IMR-90 (cell line): ENCODE data around the gene KIF21A. TPM values are rescaled to one million over a fixed set of nuclear protein-coding genes. Genes with fewer than 3 reads are reported as not detected.

Experiments
- ATAC-seq: fragments of 200-7000 bp; cut with Tn5 transposase; 2 replicates; pipeline ENCODE4 v1.9.1; 2020; ENCODE audit warnings: low read depth, mild to moderate bottlenecking, moderate library complexity
- BruUV-seq: library from RNA; stranded (reverse); fragments of 400-500 nt; replicated peaks from 2 replicates; lab custom pipeline; 2021; lab: Mats Ljungman, UMichigan
- CTCF ChIA-PET: fragments of 300-600 bp; formaldehyde crosslinking; extraction: SDS; loops from one replicate; lab custom pipeline; 2021; ENCODE audit warnings: antibody characterized with exemption; lab: Yijun Ruan, JAX
- POLR2A ChIA-PET: fragments of 300-600 bp; sonication (Branson Sonifier 250); formaldehyde crosslinking; loops from one replicate; lab custom pipeline; 2022; ENCODE audit warnings: antibody characterized with exemption; ENCODE audit not compliant: unreplicated experiment; lab: Charles Lee
- DNase-seq: peaks from one replicate; pipeline ENCODE4 v3.0.0; 2013
- H2AFZ ChIP-seq: replicated peaks from 2 replicates; pipeline ENCODE3; 2013; ENCODE audit warnings: low read length, mild to moderate bottlenecking; ENCODE audit not compliant: poor library complexity
- H2AK5ac ChIP-seq: 2 replicates; pipeline ENCODE4 v1.6.1; 2013; ENCODE audit warnings: low read depth, low read length, inconsistent platforms
- H2AK9ac ChIP-seq: replicated peaks from 2 replicates; pipeline ENCODE3; 2013; ENCODE audit warnings: mild to moderate bottlenecking, low read depth, low read length, moderate library complexity; ENCODE audit not compliant: poor library complexity
- H2BK120ac ChIP-seq: 2 replicates; pipeline ENCODE4 v1.6.1; 2013; ENCODE audit warnings: low read depth, low read length, inconsistent platforms
- H2BK15ac ChIP-seq: 3 replicates; pipeline ENCODE4 v1.6.1; 2013; ENCODE audit warnings: low read depth, low read length, inconsistent platforms
- H2BK20ac ChIP-seq: 2 replicates; pipeline ENCODE4 v1.6.1; 2013; ENCODE audit warnings: low read depth, mild to moderate bottlenecking, inconsistent platforms, low read length, moderate library complexity
- H2BK5ac ChIP-seq: 2 replicates; pipeline ENCODE4 v1.6.1; 2013; ENCODE audit warnings: mild to moderate bottlenecking, low read depth, low read length, inconsistent platforms; ENCODE audit not compliant: poor library complexity, severe bottlenecking
- H3K14ac ChIP-seq: replicated peaks from 2 replicates; pipeline ENCODE4 v1.6.1; 2013; ENCODE audit warnings: low read depth, low read length, inconsistent platforms
- H3K18ac ChIP-seq: 2 replicates; pipeline ENCODE4 v1.6.1; 2013; ENCODE audit warnings: low read depth, low read length, control low read depth
- H3K23ac ChIP-seq: 2 replicates; pipeline ENCODE4 v1.6.1; 2013; ENCODE audit warnings: low read depth, low read length, inconsistent platforms
- H3K27ac ChIP-seq: 2 replicates; pipeline ENCODE4 v1.5.1; 2013; ENCODE audit warnings: mild to moderate bottlenecking, control low read depth, low read length; ENCODE audit not compliant: insufficient read depth
- H3K27me3 ChIP-seq: 2 replicates; pipeline ENCODE4 v1.6.1; 2013; ENCODE audit warnings: low read length; ENCODE audit not compliant: control insufficient read depth, insufficient read depth
- H3K36me3 ChIP-seq: 2 replicates; pipeline ENCODE4 v1.6.1; 2013; ENCODE audit warnings: low read length, mixed read lengths; ENCODE audit not compliant: control insufficient read depth, insufficient read depth
- H3K4ac ChIP-seq: 2 replicates; pipeline ENCODE4 v1.6.1; 2013; ENCODE audit warnings: low read depth, low read length, inconsistent platforms
- H3K4me1 ChIP-seq: 2 replicates; pipeline ENCODE4 v1.6.1; 2013; ENCODE audit warnings: low read length, mixed read lengths; ENCODE audit not compliant: control insufficient read depth, insufficient read depth
- H3K4me2 ChIP-seq: 2 replicates; pipeline ENCODE4 v1.6.1; 2013; ENCODE audit warnings: low read depth, mild to moderate bottlenecking, control low read depth, low read length, moderate library complexity
- H3K4me3 ChIP-seq: 2 replicates; pipeline ENCODE4 v1.5.1; 2013; ENCODE audit warnings: low read depth, mild to moderate bottlenecking, control low read depth, low read length, moderate library complexity; ENCODE audit not compliant: insufficient read depth
- H3K56ac ChIP-seq: 2 replicates; pipeline ENCODE4 v1.6.1; 2013; ENCODE audit warnings: low read length, inconsistent platforms; ENCODE audit not compliant: insufficient read depth; ENCODE audit errors: extremely low read depth
- H3K79me1 ChIP-seq, 2 experiments: 2 replicates each; pipeline ENCODE4 v1.6.1; 2013; ENCODE audit warnings: low read length in 2 of 2, inconsistent platforms in 1 of 2, low read depth in 1 of 2
- H3K9ac ChIP-seq: 2 replicates; pipeline ENCODE4 v1.6.1; 2013; ENCODE audit warnings: low read depth, low read length, control low read depth
- H3K9me1 ChIP-seq: 2 replicates; pipeline ENCODE4 v1.6.1; 2013; ENCODE audit warnings: low read length, inconsistent platforms; ENCODE audit not compliant: insufficient read depth
- H3K9me3 ChIP-seq: 2 replicates; pipeline ENCODE4 v1.6.1; 2013; ENCODE audit warnings: low read length; ENCODE audit not compliant: control insufficient read depth, insufficient read depth
- H4K20me1 ChIP-seq: 2 replicates; pipeline ENCODE4 v1.6.1; 2013; ENCODE audit warnings: low read length, inconsistent platforms; ENCODE audit not compliant: insufficient read depth
- H4K5ac ChIP-seq: 2 replicates; pipeline ENCODE4 v1.6.1; 2013; ENCODE audit warnings: mild to moderate bottlenecking, low read depth, low read length, control low read depth
- H4K8ac ChIP-seq, 2 experiments: 2 replicates each; pipeline ENCODE4 v1.6.1; 2013; ENCODE audit warnings: low read depth in 2 of 2, low read length in 2 of 2, control low read depth in 1 of 2, inconsistent platforms in 1 of 2
- H4K91ac ChIP-seq: 2 replicates; pipeline ENCODE4 v1.6.1; 2013; ENCODE audit warnings: low read depth, low read length, inconsistent platforms; ENCODE audit not compliant: insufficient read depth
- CHD1 ChIP-seq: IDR thresholded peaks from 2 replicates; pipeline ENCODE4 v1.6.1; 2012; ENCODE audit warnings: low read depth, low read length, improper control_type of control experiment
- MAZ ChIP-seq: IDR thresholded peaks from 2 replicates; pipeline ENCODE4 v1.6.1; 2012; ENCODE audit warnings: low read depth, mild to moderate bottlenecking, low read length, improper control_type of control experiment, moderate library complexity, borderline replicate concordance
- SMC3 ChIP-seq: fragments of 150-350 bp; IDR thresholded peaks from 2 replicates; pipeline ENCODE4 v1.6.1; 2016; ENCODE audit warnings: low read depth, mild to moderate bottlenecking, antibody characterized with exemption, low read length, moderate library complexity
- WGBS, 2 experiments: methylation state at CpG; one replicate each; pipeline versions ENCODE4 v1.1.5 to v1.1.7; 2013; ENCODE audit warnings: missing lambda C conversion rate in 2 of 2; ENCODE audit not compliant: insufficient read length in 1 of 2; ENCODE audit errors: extremely low coverage in 2 of 2; 5-methylcytosine and 5-hydroxymethylcytosine counted together
- dilution Hi-C: fragments of 300-500 bp; cut with HindIII; formaldehyde crosslinking; loops from one replicate; pipeline ENCODE4 v1.14.3; 2018; ENCODE audit warnings: low sequenced_read_pairs; ENCODE audit not compliant: unreplicated experiment
- in situ Hi-C: fragments of 300-500 bp; cut with MboI; formaldehyde crosslinking; loops from 3 replicates; pipeline ENCODE4 v1.14.3; 2019; ENCODE audit warnings: low sequenced_read_pairs, inconsistent platforms, mixed read lengths
- intact Hi-C: fragments of 100-400 bp; cut with micrococcal nuclease; formaldehyde crosslinking; loops from 2 replicates; pipeline ENCODE4 v1.10.0; 2022
- polyA plus RNA-seq, 3 experiments: library from polyadenylated mRNA; depleted of rRNA; stranded (reverse); fragments of >200 nt; gene quantifications; 2 replicates each; pipeline ENCODE4 v1.2.3, GENCODE V29; 2012; ENCODE audit warnings: low replicate concordance in 1 of 3
- total RNA-seq: library from RNA; depleted of rRNA; stranded (reverse); fragments of >200 nt; gene quantifications from 2 replicates; pipeline ENCODE4 v1.2.3, GENCODE V29; 2012
- TF ChIP-seq, protein P1 (sequence below): conservative IDR thresholded peaks from 2 replicates; pipeline ENCODE4 v1.5.1; 2012; ENCODE audit warnings: mild to moderate bottlenecking, low read depth, low read length, improper control_type of control experiment

Gene KIF21A
- total and polyA plus RNA-seq, 2 of the 4 experiments (the other 2 are of a cell fraction): 0.38 to 1.1 TPM

DNA sequence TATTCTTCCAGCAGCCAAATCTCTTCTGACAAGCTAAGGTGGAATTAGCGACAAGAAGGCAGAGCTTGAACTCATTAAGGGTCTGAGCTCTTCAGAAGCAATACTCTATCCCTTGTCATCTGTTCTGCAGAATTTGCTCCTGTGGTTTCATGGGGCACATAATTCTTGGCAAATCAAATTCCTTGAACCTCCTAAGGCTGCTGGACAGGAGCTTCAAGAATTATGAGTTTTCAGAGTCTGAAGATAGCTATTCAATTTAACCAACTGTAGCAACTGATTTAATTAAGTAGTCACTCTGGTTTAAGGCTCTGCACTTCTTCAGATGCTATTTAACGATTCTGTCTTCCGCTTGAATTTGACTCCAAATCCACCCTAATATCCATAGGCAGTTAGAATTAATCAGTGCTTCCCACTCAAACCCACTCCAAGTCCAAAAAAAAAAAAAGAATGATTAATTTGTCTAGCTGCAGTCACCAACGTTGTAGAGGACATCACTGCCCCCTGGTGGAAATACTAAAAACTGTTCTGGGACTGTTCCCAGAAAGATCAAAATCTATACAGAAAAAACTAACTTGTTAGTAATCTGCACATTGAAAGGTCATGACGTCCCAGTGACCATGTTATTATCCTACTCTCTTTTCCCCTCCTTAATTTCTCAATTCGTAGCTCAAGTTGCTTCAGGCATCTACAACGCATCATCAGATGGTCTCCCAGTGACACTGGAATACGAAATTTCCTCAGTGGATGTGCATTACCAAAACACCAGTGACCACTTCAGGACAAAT lies 169.9 kb downstream of the KIF21A start:
- Histone ChIP-seq H2AK5ac (no peak overlapping the region), H3K4ac (no peak overlapping the region), H3K4me2 (no peak overlapping the region), H2BK15ac (no peak overlapping the region), H2BK5ac (no peak overlapping the region), H3K9me1 (no peaks in the 10 kb centered on the region), H3K18ac (no peak overlapping the region), H3K4me1 (no peaks in the 10 kb centered on the region), H3K27me3 (no peaks in the 10 kb centered on the region), H3K4me3 (no peak overlapping the region), H3K56ac (no peak overlapping the region), H4K5ac (no peak overlapping the region), H4K91ac (no peak overlapping the region), H3K36me3 (no peaks in the 10 kb centered on the region), H2AFZ (no peak overlapping the region), H3K23ac (no peak overlapping the region), H3K9me3 (peaks cover 4% of the 10 kb centered on the region; the same call in 1 of the 2 replicates), H4K8ac (no peak overlapping the region), H2BK20ac (no peak overlapping the region), H4K20me1 (no peaks in the 10 kb centered on the region), H3K14ac (no peak overlapping the region), H2AK9ac (no peak overlapping the region), H3K9ac (no peak overlapping the region), H3K79me1 (no peaks in the 10 kb centered on the region), H3K27ac (no peak overlapping the region), H2BK120ac (no peak overlapping the region)
- in situ Hi-C loops: loop anchor here (10.0 kb wide), 1 partner anchor 948 kb away; no protein-coding TSS in a partner anchor
- ATAC-seq: no peak
- 20% methylated on average over 1 of the region's 8 CpGs; no CpG with 5 or more reads in 1 of the 2 experiments for WGBS, 2 experiments
- POLR2A ChIA-PET: no interaction called here
- TF ChIP-seq CHD1: no peak
- TF ChIP-seq MAZ: no peak
- TF ChIP-seq SMC3: peak; percentile 21; the same call in 1 of the 2 replicates
- TF ChIP-seq, protein P1, sequence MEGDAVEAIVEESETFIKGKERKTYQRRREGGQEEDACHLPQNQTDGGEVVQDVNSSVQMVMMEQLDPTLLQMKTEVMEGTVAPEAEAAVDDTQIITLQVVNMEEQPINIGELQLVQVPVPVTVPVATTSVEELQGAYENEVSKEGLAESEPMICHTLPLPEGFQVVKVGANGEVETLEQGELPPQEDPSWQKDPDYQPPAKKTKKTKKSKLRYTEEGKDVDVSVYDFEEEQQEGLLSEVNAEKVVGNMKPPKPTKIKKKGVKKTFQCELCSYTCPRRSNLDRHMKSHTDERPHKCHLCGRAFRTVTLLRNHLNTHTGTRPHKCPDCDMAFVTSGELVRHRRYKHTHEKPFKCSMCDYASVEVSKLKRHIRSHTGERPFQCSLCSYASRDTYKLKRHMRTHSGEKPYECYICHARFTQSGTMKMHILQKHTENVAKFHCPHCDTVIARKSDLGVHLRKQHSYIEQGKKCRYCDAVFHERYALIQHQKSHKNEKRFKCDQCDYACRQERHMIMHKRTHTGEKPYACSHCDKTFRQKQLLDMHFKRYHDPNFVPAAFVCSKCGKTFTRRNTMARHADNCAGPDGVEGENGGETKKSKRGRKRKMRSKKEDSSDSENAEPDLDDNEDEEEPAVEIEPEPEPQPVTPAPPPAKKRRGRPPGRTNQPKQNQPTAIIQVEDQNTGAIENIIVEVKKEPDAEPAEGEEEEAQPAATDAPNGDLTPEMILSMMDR: peak; percentile 52
- peak; percentile 3 for DNase-seq
- intact Hi-C loops: loop anchor here (2.0 to 10.0 kb wide), 2 partner anchors 62 to 944 kb away; no protein-coding TSS in a partner anchor
- dilution Hi-C loops: no loop called here
- CTCF ChIA-PET: interaction anchor here (0.6 to 1.4 kb wide), 5 partner anchors 9 to 945 kb away, joined by 3 to 5 read pairs (median 4); no protein-coding TSS in a partner anchor
- no TSS peak for BruUV-seq
